Bronchial epithelial cell (primary cell): ENCODE measurements around the gene NOTCH1. TPM values are rescaled to one million over a fixed set of nuclear protein-coding genes. Genes with fewer than 3 reads are reported as not detected.
A peak's percentile ranks its signal among the peaks of the same experiment; 100 is the strongest.
"Not testable (repeated sequence)": the region's sequence is repeated elsewhere in the genome, so short reads cannot be mapped to it uniquely, and the experiment has no call there.

Source experiments
- DNase-seq: peaks from one replicate; pipeline ENCODE4 v3.0.0-alpha.2; 2010; ENCODE audit warnings: low read depth
- FAIRE-seq: peaks from 2 replicates; lab custom pipeline; 2011; peaks lifted over from hg19 to GRCh38; lab: Jason Lieb, UNC
- H3K27me3 ChIP-seq: 2 replicates; pipeline ENCODE4 v1.5.1; 2011; ENCODE audit warnings: low read length; ENCODE audit not compliant: control insufficient read depth, insufficient read depth
- H3K36me3 ChIP-seq: 2 replicates; pipeline ENCODE4 v1.5.1; 2011; ENCODE audit warnings: low read length; ENCODE audit not compliant: control insufficient read depth, insufficient read depth
- H3K4me3 ChIP-seq: 2 replicates; pipeline ENCODE4 v1.5.1; 2011; ENCODE audit warnings: mild to moderate bottlenecking, low read depth, low read length, control low read depth
- total RNA-seq: library from RNA; depleted of rRNA; stranded (reverse); fragments of >200 nt; gene quantifications from 2 replicates; pipeline ENCODE4 v1.2.1, GENCODE V29; 2014
- TF ChIP-seq, protein P1 (sequence below): IDR thresholded peaks from 2 replicates; pipeline ENCODE4 v1.5.1; 2011; ENCODE audit warnings: mild to moderate bottlenecking, moderate library complexity, low read length, control low read depth, inconsistent platforms; ENCODE audit not compliant: insufficient read depth, severe bottlenecking

The NOTCH1 gene
- total RNA-seq, 1 donor from 2014 or later = 70.0 TPM

DNA sequence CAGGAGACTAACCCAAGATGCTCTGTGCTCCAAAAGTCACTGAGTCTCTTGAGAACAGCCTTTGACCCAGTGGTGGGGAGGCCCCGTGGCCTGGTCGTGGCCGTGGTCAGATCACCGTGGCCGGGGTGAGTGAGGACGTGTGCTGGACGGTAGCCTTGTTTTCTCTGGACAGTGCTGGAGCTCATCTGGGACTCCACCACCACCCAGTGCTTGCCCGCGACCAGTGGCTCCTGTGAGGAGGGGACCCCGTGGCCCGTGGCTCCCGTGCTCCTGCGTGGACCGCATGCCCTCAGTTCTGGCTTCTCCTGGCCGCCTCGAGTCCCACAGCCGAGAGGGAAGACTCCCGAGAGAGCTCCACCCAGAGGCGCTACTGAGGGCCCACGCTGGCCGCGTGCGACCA, 15.9 kb upstream of the NOTCH1 start:
- TF ChIP-seq, protein P1, sequence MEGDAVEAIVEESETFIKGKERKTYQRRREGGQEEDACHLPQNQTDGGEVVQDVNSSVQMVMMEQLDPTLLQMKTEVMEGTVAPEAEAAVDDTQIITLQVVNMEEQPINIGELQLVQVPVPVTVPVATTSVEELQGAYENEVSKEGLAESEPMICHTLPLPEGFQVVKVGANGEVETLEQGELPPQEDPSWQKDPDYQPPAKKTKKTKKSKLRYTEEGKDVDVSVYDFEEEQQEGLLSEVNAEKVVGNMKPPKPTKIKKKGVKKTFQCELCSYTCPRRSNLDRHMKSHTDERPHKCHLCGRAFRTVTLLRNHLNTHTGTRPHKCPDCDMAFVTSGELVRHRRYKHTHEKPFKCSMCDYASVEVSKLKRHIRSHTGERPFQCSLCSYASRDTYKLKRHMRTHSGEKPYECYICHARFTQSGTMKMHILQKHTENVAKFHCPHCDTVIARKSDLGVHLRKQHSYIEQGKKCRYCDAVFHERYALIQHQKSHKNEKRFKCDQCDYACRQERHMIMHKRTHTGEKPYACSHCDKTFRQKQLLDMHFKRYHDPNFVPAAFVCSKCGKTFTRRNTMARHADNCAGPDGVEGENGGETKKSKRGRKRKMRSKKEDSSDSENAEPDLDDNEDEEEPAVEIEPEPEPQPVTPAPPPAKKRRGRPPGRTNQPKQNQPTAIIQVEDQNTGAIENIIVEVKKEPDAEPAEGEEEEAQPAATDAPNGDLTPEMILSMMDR = no peak
- no peak for FAIRE-seq
- Histone ChIP-seq H3K36me3 (no peaks in the 10 kb centered on the region), H3K27me3 (peaks cover 3% of the 10 kb centered on the region), H3K4me3 (no peak overlapping the region)
- no peak for DNase-seq

DNA sequence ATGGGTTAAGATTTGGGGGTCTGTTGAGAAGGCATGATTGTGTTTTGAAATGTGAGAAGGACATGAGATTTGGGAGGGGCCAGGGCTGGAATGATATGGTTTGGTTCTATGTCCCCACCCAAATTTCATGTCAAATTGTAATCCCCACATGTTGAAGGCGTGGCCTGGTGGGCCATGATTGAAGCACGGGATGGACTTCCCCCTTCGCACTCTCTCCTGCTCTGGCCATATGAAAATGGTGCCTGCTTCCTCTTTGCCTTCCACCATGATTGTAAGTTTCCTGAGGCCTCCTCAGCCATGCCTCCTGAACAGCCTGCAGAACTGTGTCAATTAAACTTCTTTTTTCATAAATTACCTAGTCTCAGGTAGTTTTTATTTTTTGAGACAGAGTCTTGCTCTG, 14.7 kb upstream of the NOTCH1 start:
- TF ChIP-seq, protein P1 = no peak
- FAIRE-seq (no peak), DNase-seq (no peak)
- H3K4me3 ChIP-seq = no peak overlapping the region
- H3K27me3 ChIP-seq = peaks cover 3% of the 10 kb centered on the region
- H3K36me3 ChIP-seq = no peaks in the 10 kb centered on the region

DNA sequence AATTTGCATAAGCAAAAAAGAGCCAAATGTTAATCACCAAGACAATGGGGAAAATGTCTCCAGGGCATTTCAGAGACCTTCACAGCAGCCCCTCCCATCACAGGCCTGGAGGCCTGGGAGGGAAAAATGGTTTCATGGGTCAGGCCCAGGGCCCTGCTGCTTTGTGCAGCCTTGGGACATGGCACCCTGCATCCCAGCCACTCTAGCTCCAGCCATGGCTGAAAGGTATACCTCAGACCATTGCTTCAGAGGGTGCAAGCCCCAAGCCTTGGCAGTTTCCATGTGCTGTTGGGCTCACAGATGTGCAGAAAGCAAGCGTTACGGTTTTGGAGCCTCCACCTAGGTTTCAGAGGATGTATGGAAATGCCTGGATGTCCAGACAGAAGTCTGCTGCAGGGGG, 13.5 kb upstream of the NOTCH1 start:
- not testable (repeated sequence) for FAIRE-seq, H3K27me3 ChIP-seq, H3K36me3 ChIP-seq, H3K4me3 ChIP-seq, DNase-seq

DNA sequence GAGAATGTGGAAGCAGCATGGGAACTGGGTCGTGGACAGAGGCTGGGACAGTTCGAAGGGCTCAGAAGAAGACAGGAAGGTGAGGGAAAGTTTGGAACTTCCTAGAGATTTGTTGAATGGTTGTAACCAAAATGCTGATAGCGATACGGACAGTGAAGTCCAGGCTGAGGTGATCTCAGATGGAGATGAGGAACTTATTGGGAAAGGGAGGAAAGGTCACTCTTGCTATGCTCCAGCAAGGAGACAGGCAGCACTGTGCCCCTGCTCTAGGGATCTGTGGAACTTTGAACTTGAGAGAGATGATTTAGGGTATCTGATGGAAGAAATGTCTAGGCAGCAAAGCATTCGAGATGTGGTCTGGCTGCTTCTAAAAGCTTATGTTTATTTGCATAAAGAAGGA, 13.0 kb upstream of the NOTCH1 start:
- not testable (repeated sequence) for H3K36me3 ChIP-seq, H3K27me3 ChIP-seq, DNase-seq, H3K4me3 ChIP-seq, FAIRE-seq

DNA sequence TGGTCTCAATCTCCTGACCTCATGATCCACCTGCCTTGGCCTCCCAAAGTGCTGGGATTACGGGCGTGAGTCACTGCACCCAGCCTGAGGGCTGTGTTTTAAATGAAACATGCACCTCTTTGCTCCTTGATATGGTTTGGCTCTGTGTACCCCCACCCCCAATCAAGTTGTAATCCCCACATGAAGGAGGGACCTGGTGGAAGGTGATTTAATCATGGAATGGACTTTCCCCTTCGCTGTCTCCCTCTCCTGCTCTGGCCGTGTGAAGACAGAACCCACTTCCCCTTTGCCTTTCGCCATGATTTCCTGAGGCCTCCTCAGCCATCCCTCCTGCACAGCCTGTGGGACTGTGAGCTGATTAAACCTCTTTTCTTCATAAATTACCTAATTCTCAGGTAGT, 12.5 kb upstream of the NOTCH1 start:
- FAIRE-seq = no peak
- Histone ChIP-seq H3K36me3 (no peaks in the 10 kb centered on the region), H3K4me3 (no peak overlapping the region), H3K27me3 (peaks cover 2% of the 10 kb centered on the region)
- DNase-seq = peak; percentile 38
- TF ChIP-seq, protein P1 = no peak

DNA sequence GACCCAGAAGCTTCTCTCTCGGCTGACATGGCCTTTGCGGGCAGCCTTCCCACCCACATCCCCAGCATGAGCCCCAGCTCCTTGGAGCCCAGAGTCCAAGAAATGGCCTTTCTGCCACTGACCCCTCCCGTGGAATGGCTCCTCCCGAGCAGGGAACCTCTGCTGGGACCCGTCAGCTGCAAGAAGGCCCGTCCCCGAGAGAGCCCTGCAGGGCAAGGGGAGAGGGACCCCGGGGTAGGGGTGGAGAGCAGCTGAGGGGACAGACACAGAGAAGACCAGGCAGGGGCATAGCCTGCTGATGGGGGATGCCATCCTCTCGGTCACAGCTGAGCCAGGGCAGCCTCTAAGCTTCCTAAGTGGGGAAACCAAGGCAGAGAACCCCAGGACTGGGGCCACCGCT, 11.2 kb upstream of the NOTCH1 start:
- Histone ChIP-seq H3K27me3 (no peaks in the 10 kb centered on the region), H3K4me3 (no peak overlapping the region), H3K36me3 (no peaks in the 10 kb centered on the region)
- DNase-seq (no peak), FAIRE-seq (no peak)
- TF ChIP-seq, protein P1 = no peak

DNA sequence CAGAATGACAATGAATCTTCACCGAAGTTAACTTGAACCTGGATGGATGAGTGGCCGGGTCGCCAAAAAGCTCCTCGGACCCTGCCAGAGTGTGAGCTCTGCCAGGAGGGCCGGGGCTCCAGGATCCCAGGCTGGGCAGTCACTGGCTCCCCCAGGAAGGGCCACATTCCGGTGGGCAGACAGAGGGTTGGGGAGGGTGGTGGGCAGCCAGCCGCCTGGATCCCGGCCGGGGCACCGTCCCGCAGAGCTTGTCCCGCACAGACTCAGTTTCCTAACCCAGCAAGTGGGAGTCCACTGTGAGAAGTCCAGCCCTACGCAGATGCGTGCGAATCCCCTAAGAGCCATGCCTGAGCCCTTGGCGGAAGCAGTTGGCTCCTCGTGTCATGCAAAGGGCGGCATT, 10.3 kb upstream of the NOTCH1 start:
- no peak for FAIRE-seq
- H3K4me3 ChIP-seq = no peak overlapping the region
- no peak for DNase-seq
- no peaks in the 10 kb centered on the region for H3K27me3 ChIP-seq
- no peaks in the 10 kb centered on the region for H3K36me3 ChIP-seq
- TF ChIP-seq, protein P1 = no peak
